Body of pancreas (tissue), 4 donors: ENCODE results near the gene B4GALT2.

Experiments
- CTCF ChIP-seq, 7 experiments: fragments of 450-650 bp in 4 of 7; fragments of 200-600 bp in 3 of 7; sonication (generic) in 3 of 7; IDR thresholded peaks; one replicate each; pipeline ENCODE4 v1.5.1; 2016 to 2019; ENCODE audit warnings: antibody characterized with exemption in 7 of 7
- POLR2A ChIP-seq, 3 donors: fragments of 450-650 bp; IDR thresholded peaks; one replicate each; pipeline ENCODE4 v1.6.1; 2016; ENCODE audit warnings: antibody characterized with exemption in 3 of 3, mild to moderate bottlenecking in 2 of 3

DNA sequence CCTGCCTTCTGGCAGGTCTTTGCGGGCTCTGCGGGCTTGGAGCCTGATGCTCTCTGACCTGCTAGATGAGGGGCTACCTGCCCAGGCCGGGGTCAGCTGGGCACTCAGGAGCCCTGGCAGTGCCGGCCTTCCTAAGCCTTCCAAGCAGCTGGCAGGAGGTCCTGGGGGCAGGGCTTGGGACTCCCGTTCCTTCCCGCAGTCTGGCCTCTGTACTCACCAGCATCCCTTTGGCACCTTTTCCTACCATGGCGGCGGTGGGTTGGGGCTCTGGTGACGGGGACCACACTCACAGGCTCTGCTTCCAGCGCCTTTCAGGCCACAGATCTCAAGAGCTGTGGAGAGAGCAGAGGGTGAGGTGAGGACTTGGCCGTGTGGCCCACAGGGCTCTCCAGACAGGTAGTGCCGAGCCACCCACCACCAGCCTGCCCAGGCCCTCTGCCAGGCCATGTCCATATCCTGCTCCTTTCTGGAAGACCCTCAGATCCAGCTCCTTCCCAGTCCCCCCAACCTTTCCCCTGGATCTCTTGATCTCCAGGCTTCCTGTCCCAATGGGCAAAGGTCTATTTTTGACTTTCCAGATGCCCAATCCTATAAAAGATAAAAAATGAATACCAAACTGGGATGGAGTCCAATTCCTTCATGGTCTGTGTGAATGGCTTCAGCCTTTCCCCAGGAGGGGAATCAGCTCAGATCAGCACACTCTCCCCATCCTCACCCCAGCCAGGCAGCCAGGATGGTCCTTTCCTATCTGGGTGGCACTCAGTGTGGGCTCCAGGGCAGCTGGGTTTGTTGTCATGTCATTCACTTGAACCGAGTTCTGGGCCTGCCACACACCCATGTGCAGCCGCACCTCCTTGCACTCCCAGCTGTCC lies 45.3 kb downstream of the B4GALT2 start:
- no peak for TF ChIP-seq POLR2A (IDR thresholded peaks at IDR 0.05)
- no peak for TF ChIP-seq CTCF (IDR thresholded peaks at IDR 0.05)
